Inflammatory macrophage (primary cell): Measurements from ENCODE around the gene PLCB2.

ENCODE experiments used
- DNase-seq, 2 donors: peaks; one replicate each; pipeline ENCODE4 v3.0.0-alpha.2; 2020 to 2022

Gene PLCB2

DNA sequence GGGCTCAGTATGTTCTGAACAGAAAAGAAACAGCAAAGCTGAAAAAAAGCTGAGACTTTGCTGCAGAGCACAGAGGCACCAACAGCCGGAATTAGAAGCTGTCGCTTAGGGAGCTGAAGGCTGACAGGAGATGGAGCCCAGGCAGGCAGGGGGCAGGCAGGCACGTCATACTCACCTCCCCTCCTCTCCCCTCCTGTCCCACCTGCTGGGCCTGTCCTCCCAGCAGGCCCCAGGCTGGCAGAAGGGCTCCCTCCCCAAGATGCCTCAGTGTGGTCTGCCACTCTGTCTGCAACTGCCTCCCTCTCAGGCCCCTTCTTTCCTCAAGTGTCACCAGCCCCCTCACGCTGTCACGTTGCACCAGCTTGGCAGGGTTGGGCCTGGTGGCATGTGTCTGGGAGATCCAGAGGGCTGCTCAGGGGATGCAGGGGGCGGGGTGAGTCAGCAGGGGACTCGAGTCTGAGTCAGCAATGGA is 21.6 kb downstream of the PLCB2 start:
- peak; percentile 69 to 84 for DNase-seq

DNA sequence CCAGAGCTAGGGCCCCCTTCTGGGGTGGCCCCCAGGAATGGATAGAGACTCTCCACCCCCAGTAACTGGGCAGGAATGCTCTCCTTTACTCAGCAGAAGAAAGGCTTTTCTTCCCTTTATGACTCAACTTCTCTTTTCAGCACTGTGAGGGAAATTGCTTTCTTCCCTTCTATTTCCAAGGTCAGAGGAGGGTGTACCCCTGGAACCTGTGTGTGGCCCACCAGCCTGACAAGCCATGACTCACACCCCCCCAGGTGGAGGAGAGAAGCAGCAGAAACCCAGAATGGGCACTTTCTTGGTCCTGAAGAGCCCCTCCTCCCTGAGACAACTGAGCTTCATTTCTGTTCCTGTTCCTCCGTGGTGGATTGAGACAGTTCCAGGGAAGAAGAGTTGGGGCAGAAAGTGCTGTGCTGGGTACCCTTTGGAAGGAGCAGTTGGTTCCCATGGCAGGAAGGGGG is 22.2 kb downstream of the PLCB2 start:
- DNase-seq: peak; percentile 29 to 37

DNA sequence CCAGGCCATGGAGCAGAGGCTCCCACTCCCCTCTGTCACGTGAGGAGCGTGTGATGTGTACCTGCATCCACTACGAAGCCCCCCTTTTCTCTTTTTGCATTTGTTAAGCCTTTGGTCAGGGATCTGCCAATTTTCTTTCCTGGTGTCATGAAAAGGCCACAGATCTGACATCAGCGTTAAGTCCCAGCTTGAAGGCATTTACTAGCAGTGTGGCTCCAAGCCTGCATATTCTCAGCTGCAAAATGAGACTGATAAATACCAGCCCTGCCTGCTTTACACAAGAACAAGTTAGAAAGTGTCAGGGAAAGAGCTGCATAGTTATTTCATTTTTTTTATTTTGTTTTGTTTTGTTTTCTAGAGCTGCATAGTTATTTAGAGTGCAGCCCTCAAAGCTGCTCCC is 22.6 kb downstream of the PLCB2 start:
- DNase-seq: no peak

DNA sequence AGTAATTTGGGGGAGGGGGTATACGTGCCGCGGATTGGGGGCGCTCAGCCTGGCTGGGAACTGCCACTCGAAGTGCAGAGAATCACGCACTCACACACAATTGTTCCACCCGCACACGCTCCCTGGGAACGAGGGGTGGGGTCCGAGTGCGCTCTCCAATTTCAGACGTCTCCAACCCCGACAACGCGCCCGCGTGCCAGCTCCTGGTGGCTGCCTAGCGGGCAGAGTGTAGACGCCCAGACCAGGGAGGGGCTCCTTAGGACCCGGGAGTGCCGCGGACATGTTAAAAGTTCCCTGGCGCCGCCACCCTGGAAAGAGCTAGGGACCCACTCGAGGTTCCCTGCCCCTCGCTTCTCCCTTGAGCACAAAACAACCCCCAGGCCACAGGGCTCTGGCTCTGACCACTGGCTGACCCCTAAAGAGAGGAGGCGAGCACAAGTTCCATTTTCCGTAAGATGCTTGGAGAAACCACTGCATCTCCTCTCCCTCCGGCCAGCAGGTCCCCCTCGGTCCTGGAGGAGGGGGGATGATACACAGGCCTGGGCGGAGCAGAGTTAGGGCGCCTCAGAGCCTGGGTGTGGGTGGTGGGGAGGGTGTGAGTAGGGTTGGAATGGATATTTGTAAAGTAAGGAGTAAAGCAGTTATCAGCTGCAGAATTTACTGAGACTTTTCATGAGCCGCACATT is 24.0 kb downstream of the PLCB2 start:
- DNase-seq: no peak

GRCh38 chr15:40282869-40283614 is 24.7 kb downstream of the PLCB2 start, which contains the start of gene ANKRD63:
Gene ANKRD63, minus strand, starts transcription at chr15:40283064. Its CDS starts 478 bp downstream, at chr15:40282586.
- DNase-seq: peak in 1 of 2 donors; percentile 43

- peak; percentile 25 to 57 for DNase-seq
Measured at GRCh38 chr15:40282147-40282868, 25.4 kb downstream of the PLCB2 start.

- DNase-seq: no peak
Measured at GRCh38 chr15:40281801-40282146, 26.0 kb downstream of the PLCB2 start.

DNA sequence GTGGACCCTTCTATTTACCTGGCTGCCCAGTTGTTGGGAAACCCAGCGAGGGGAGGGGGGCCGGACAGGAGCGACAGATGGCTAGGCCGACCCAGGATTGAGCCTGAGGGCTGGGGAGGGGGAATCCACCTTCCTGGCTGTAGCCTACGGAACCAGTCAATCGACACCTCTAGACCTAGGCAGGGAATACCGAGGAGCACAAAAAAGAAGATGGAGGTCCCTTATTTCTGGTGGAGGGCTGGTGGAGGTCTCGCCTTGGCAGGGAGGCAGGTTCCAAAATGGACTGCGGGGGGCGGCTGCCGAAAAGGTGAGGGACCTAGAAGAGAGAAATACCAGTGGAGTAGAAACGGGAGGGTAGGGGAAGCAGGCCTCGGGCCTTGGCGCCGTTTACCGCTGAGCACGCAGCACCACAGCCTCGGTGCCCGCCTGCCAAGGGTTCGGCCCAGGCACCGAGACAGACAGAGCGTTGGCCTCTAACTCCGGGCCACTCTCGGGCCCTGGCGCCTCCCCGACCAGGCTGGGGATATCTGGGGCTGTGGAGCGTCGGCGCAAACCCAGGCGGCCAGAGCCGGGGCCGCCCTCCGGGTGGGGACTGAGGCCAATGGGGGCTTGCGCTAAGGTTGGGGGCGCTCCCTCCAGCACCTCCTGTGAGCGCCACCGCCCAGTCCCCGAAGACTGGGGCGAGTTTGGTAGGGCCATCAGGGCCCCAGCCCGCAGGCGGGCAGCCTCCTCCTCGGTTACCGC is 26.5 kb downstream of the PLCB2 start:
- DNase-seq: no peak

GRCh38 chr15:40280260-40281056 is 27.3 kb downstream of the PLCB2 start:
- DNase-seq: no peak

GRCh38 chr15:40279437-40280141 is 28.1 kb downstream of the PLCB2 start:
- peak; percentile 55 to 58 for DNase-seq

DNA sequence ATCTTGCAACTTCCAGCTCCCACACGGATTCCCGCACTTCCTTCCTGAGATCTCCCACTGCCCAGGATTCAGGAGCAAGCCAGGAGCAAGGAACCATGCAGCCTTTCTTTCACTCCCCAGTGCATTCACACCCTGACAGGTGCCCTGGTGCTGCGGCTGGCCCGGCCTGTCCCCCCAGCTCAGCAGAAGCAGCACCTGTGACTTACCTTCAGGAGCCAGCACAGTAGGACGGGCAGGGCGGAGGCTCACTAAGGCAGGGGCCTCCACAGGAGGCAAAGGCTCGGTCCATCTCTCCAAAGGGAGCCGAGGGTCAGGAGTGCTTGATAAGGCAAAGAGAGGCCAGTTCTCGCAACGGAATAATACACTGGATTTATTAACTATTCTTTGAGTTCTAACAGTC is 29.7 kb downstream of the PLCB2 start:
- DNase-seq: no peak

DNA sequence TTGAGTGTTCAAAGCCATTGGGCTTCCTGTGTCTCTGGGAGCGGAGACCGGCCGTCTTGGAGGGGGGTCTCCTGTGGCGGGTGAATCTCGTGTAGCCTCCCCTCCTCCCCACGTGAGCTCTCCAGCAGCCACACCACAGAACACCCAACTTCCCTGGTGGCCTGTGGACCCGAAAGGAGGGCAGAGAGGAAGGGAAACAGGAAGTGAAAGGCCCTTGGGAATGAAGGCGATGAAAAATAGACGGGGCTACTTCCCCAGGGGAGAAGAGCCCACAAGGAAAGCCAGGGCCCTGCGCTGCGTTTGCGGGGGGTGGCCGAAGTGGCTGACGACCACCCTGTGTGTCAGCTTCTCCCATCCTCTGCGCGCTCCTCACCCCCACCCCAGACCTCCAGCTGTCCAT is 30.3 kb downstream of the PLCB2 start:
- DNase-seq: peak; percentile 50 to 53

- DNase-seq: no peak
Measured at GRCh38 chr15:40276927-40277326, 30.8 kb downstream of the PLCB2 start.

- no peak for DNase-seq
Measured at GRCh38 chr15:40275954-40276353, 31.8 kb downstream of the PLCB2 start.

GRCh38 chr15:40275523-40275922 is 32.2 kb downstream of the PLCB2 start:
- peak in 1 of 2 donors; percentile 17 for DNase-seq

DNA sequence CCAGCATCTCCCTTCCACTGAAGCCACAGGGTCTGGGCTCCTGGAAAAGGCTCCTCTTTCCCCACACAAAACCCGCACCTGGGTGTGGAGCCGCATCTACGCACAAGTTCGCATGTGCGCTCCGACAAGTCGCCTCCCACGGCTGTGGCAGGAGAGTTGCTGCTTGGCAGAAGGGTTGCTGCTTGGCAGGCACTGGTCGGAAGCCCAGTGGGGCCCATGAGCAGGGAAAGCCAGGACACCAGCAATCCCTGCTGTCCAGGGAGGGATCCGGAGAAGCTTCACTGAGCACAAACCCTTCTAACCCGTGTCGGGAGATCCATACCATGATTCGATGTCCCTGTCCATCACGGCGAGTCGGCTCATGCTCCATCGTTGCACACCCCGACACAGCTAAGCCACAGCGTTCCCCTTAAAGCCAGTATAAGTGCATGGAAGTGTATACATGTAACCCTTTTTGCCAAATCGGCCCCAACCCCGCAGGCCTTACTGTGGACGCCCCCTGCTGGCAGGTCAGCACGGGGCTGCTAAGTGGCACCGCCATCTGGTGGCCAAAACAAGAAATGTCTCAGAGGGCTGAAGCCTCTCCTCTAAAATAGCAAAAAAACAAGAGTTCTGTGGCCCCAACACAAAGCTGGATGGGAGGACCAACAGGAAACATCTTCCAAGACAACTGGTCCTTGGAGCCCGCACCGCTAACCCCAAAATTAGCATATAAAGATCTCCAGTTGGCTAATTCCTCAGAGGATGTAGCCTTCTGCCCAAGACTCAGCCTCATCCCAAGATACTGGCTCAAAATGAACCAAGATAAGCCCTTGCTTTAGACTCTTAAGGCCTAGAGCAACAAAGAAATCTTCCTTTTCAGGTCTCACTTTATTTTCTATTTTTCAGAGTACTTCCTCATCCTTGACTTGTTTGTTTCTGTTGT is 33.1 kb downstream of the PLCB2 start:
- peak; percentile 88 to 89 for DNase-seq

DNA sequence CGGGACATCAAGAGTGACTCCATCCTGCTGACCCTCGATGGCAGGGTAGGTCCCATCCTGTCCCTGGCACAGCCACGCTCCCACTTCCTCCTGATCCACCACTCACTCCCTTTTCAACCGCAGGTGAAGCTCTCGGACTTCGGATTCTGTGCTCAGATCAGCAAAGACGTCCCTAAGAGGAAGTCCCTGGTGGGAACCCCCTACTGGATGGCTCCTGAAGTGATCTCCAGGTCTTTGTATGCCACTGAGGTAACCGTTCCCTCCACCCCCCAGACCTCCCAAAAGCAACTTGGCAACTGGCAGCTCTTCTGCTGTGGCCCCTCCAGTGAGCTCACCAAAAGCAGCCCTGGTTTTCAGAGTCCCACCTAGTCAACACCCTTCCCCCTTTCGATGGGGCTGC is 34.3 kb downstream of the PLCB2 start:
- no peak for DNase-seq

DNA sequence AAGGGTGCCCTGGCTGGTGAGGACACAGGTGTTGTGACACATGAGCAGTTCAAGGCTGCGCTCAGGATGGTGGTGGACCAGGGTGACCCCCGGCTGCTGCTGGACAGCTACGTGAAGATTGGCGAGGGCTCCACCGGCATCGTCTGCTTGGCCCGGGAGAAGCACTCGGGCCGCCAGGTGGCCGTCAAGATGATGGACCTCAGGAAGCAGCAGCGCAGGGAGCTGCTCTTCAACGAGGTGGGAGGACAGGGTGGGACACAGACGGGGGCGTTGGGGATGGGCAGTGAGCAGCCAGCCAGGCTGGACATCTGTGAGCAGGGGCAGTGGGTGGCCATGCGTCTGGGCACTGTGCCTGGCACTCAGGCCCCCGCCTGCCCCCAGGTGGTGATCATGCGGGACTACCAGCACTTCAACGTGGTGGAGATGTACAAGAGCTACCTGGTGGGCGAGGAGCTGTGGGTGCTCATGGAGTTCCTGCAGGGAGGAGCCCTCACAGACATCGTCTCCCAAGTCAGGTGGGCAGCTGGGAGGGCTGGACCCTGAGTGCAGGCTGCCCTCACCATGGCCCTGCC is 35.2 kb downstream of the PLCB2 start:
- DNase-seq: no peak

DNA sequence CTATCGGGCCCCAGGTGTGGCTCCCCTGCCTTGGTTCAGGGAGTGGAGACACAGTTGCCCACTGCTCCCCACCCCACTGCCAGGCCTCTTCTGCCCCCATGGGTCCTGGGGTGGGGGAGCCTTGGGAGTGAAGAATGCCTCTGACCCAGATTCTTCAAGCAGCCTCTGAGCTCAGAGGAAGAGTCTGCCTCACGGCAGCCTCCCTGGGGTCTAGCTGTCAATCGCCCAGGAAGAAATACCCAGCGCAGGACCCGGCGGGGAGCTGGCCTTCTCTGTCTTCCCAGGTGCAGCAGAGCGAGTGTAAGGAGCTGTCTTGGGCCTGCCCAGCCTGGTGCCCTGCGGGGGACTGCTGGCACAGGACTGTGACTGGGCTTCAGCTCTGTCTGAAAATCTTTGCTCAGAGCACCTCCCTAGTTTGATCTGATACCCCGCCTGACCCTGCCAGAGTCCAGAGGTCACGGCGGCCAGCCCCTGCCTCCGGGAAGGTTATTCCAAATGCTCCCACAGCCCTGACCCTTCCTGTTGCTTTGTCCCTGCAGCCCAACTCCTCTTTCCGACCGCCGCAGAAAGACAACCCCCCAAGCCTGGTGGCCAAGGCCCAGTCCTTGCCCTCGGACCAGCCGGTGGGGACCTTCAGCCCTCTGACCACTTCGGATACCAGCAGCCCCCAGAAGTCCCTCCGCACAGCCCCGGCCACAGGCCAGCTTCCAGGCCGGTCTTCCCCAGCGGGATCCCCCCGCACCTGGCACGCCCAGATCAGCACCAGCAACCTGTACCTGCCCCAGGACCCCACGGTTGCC is 35.9 kb downstream of the PLCB2 start:
- no peak for DNase-seq
